ENCODE measurements around the gene FITM1. TPM values are rescaled to one million over a fixed set of nuclear protein-coding genes. Genes with fewer than 3 reads are reported as not detected.

FITM1 gene
- polyA plus RNA-seq, 1 of the 3 experiments (the other 2 are of a cell fraction): 0.12 TPM

DNA sequence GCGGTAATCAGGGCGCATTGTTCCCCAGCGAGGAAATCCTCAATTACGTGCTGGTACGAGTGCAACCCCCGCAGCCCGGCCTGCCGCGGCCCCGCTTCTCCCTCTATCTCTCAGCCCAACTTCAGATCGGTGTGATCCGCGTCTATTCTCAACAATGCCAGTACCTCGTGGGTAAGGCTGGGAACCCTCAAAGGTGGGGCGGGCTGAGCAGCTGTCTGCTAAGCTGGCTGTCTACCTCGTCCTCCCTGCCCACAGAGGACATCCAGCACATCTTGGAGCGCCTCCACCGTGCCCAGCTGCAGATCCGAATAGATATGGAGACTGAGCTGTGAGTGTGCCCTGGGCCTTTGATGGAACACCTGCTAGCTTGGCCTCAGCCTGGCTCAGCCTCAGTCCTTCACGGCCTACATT, 42.4 kb downstream of the FITM1 start:
- DNase-seq: peak; percentile 42
- Histone ChIP-seq H3F3A (replicated peaks; ENCODE audit: insufficient read depth) (peaks cover 3% of the 10 kb centered on the region), H3K27ac (ENCODE audit: low read depth in 2 of 2, low read length in 1 of 2) (peak overlapping the region in 1 of 2 experiments; percentile 90; a peak in 2 of 4 replicates), H3K4me3 (ENCODE audit: low read depth in 2 of 2, low read length in 1 of 2) (peak overlapping the region in 1 of 2 experiments; percentile 54; a peak in 3 of 4 replicates), H3K4me1 (ENCODE audit: control insufficient read depth in 1 of 2, insufficient read depth in 2 of 2, low read depth in 1 of 2, low read length in 1 of 2) (peaks cover 0 to 18% of the 10 kb centered on the region in 2 experiments; a peak in 1 of 4 replicates), H3K79me2 (ENCODE audit: insufficient read depth) (no peaks in the 10 kb centered on the region), H3K9me2 (no peaks in the 10 kb centered on the region), H2AFZ (ENCODE audit: low read depth) (no peak overlapping the region), H3K4me2 (peak overlapping the region; percentile 53), H3K9me3 (no peaks in the 10 kb centered on the region), H3K36me3 (replicated peaks in 1 of 2; ENCODE audit: control insufficient read depth in 1 of 2, insufficient read depth in 2 of 2, low read length in 1 of 2) (peaks cover 0 to 10% of the 10 kb centered on the region in 2 experiments), H3K27me3 (ENCODE audit: insufficient read depth) (no peaks in the 10 kb centered on the region), H3K9ac (no peak overlapping the region), H4K20me1 (ENCODE audit: insufficient read depth) (no peaks in the 10 kb centered on the region)
- 63% methylated on average over 19 of the region's 20 CpGs for WGBS (ENCODE audit: low lambda C conversion rate)
- CTCF ChIA-PET: interaction anchor here (0.8 to 2.7 kb wide), 4 partner anchors 12 to 114 kb away, joined by 3 to 23 read pairs (median 7); partner anchors contain the start of gene IRF9
- TF ChIP-seq GATA2 (CRISPR knock-in tag; IDR thresholded peaks at IDR 0.05) (peak; percentile 48; the same call in 1 of the 2 replicates), RFX5 (IDR thresholded peaks at IDR 0.05; ENCODE audit: low read length) (no peak)
- POLR2A ChIA-PET: interaction anchor here (1.4 to 3.1 kb wide), 4 partner anchors 9 to 26 kb away, joined by 4 to 21 read pairs (median 8); partner anchors contain the start of genes IPO4, IRF9, PSME2 and RNF31

DNA sequence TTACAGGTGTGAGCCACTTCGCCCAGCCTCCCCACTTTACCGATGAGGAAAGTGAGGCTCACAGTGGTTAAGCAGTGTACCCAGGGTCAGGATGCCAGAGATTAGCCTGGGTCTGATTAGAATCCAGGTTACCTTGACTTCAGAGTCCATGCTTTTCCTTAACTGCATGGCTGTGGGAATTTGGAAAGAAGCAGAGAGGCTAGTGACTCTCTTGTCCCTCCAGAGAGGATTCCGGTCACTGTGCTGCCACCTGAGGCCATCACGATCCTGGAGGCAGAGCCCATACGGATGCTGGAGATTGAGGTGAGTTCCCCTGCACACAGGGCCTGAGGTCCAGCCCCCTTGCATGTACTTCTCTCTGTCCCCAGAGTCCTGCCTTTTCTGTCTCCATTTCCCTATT, 46.1 kb downstream of the FITM1 start:
- Histone ChIP-seq H3K4me1 (ENCODE audit: control insufficient read depth in 1 of 2, insufficient read depth in 2 of 2, low read depth in 1 of 2, low read length in 1 of 2) (peaks cover 0 to 20% of the 10 kb centered on the region in 2 experiments; a peak in 2 of 4 replicates), H3K9me3 (no peaks in the 10 kb centered on the region), H3K9me2 (no peaks in the 10 kb centered on the region), H4K20me1 (ENCODE audit: insufficient read depth) (no peaks in the 10 kb centered on the region), H3F3A (replicated peaks; ENCODE audit: insufficient read depth) (peaks cover 11% of the 10 kb centered on the region), H3K79me2 (ENCODE audit: insufficient read depth) (no peaks in the 10 kb centered on the region), H3K27ac (ENCODE audit: low read depth in 2 of 2, low read length in 1 of 2) (no peak overlapping the region; a peak in 1 of 4 replicates), H3K36me3 (replicated peaks in 1 of 2; ENCODE audit: control insufficient read depth in 1 of 2, insufficient read depth in 2 of 2, low read length in 1 of 2) (peaks cover 4 to 46% of the 10 kb centered on the region in 2 experiments), H3K4me2 (no peak overlapping the region), H3K27me3 (ENCODE audit: insufficient read depth) (no peaks in the 10 kb centered on the region), H3K4me3 (ENCODE audit: low read depth in 2 of 2, low read length in 1 of 2) (no peak overlapping the region), H2AFZ (ENCODE audit: low read depth) (no peak overlapping the region), H3K9ac (no peak overlapping the region)
- ChIA-PET CTCF (interaction anchor here (0.9 kb wide), 2 partner anchors 15 to 238 kb away, joined by 3 read pairs; partner anchors contain the start of gene IRF9), POLR2A (interaction anchor here (1.8 kb wide), 1 partner anchor 11 kb away, joined by 10 read pairs; the partner anchor contains the start of gene IPO4)
- TF ChIP-seq MXI1 (IDR thresholded peaks at IDR 0.05; ENCODE audit: low read depth, low read length): no peak
- 100% methylated on average over 5 of the region's 5 CpGs for WGBS (ENCODE audit: low lambda C conversion rate)
- DNase-seq: no peak

DNA sequence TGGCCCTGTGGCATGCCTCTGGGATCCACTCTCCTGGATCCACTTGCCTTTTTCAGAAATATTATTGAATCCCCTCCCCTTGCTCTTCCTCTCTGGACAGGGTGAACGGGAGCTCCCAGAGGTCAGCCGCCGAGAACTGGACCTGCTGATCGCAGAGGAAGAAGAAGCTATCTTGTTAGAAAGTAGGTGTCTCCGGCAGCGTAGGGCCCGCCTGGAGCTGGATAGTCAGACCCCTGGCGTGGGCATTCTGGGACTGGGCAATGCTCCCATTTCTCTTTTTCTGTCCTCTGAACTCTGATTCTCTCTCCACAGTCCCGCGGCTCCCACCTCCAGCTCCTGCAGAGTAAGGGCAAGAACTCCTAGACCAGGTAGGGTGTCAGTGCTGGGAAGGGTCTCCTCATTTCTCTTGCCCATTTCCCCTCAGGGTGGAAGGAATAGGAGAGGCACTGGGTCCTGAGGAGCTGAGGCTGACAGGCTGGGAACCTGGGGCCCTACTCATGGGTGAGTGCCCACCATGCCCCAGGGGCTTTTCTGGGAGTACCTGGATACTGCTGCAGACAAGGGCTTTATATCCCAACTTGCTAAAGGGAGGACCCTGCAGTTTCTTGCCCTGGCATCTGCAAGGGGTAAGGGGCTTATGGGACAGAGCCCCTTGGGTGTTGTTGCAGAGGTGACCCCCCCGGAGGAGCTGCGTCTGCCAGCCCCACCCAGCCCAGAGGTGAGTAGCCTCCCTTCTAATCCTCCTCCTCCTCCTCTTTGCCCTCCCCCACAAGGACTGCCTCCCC, 46.8 kb downstream of the FITM1 start:
- Histone ChIP-seq H3K4me1 (ENCODE audit: control insufficient read depth in 1 of 2, insufficient read depth in 2 of 2, low read depth in 1 of 2, low read length in 1 of 2) (peaks cover 0 to 20% of the 10 kb centered on the region in 2 experiments; a peak in 2 of 4 replicates), H3K79me2 (ENCODE audit: insufficient read depth) (no peaks in the 10 kb centered on the region), H3K9me3 (no peaks in the 10 kb centered on the region), H3F3A (replicated peaks; ENCODE audit: insufficient read depth) (peaks cover 11% of the 10 kb centered on the region), H3K4me3 (ENCODE audit: low read depth in 2 of 2, low read length in 1 of 2) (no peak overlapping the region), H4K20me1 (ENCODE audit: insufficient read depth) (no peaks in the 10 kb centered on the region), H3K9me2 (no peaks in the 10 kb centered on the region), H2AFZ (ENCODE audit: low read depth) (no peak overlapping the region), H3K9ac (no peak overlapping the region), H3K27me3 (ENCODE audit: insufficient read depth) (no peaks in the 10 kb centered on the region), H3K27ac (ENCODE audit: low read depth in 2 of 2, low read length in 1 of 2) (no peak overlapping the region; a peak in 1 of 4 replicates), H3K36me3 (replicated peaks in 1 of 2; ENCODE audit: control insufficient read depth in 1 of 2, insufficient read depth in 2 of 2, low read length in 1 of 2) (peaks cover 4 to 53% of the 10 kb centered on the region in 2 experiments), H3K4me2 (no peak overlapping the region)
- DNase-seq: no peak
- ChIA-PET POLR2A (interaction anchor here (0.9 to 1.8 kb wide), 2 partner anchors 10 to 36 kb away, joined by 4 to 10 read pairs; partner anchors contain the start of genes CHMP4A and IPO4), CTCF (interaction anchor here (0.9 to 2.0 kb wide), 4 partner anchors 16 to 238 kb away, joined by 3 to 11 read pairs (median 3); partner anchors contain the start of genes IRF9 and TM9SF1)
- TF ChIP-seq MEF2A (IDR thresholded peaks at IDR 0.05; ENCODE audit: borderline replicate concordance, low read depth) (no peak), MXI1 (IDR thresholded peaks at IDR 0.05; ENCODE audit: low read depth, low read length) (no peak), NRF1 (IDR thresholded peaks at IDR 0.05; ENCODE audit: low read depth, low read length) (no peak), SMC3 (IDR thresholded peaks at IDR 0.05; ENCODE audit: low read depth, low read length) (no peak), GABPA (IDR thresholded peaks at IDR 0.05; ENCODE audit: low read depth) (no peak)
- TF ChIP-seq, protein P1, sequence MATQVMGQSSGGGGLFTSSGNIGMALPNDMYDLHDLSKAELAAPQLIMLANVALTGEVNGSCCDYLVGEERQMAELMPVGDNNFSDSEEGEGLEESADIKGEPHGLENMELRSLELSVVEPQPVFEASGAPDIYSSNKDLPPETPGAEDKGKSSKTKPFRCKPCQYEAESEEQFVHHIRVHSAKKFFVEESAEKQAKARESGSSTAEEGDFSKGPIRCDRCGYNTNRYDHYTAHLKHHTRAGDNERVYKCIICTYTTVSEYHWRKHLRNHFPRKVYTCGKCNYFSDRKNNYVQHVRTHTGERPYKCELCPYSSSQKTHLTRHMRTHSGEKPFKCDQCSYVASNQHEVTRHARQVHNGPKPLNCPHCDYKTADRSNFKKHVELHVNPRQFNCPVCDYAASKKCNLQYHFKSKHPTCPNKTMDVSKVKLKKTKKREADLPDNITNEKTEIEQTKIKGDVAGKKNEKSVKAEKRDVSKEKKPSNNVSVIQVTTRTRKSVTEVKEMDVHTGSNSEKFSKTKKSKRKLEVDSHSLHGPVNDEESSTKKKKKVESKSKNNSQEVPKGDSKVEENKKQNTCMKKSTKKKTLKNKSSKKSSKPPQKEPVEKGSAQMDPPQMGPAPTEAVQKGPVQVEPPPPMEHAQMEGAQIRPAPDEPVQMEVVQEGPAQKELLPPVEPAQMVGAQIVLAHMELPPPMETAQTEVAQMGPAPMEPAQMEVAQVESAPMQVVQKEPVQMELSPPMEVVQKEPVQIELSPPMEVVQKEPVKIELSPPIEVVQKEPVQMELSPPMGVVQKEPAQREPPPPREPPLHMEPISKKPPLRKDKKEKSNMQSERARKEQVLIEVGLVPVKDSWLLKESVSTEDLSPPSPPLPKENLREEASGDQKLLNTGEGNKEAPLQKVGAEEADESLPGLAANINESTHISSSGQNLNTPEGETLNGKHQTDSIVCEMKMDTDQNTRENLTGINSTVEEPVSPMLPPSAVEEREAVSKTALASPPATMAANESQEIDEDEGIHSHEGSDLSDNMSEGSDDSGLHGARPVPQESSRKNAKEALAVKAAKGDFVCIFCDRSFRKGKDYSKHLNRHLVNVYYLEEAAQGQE (IDR thresholded peaks at IDR 0.05; ENCODE audit: low read depth, low read length): no peak
- TF ChIP-seq, protein P2, sequence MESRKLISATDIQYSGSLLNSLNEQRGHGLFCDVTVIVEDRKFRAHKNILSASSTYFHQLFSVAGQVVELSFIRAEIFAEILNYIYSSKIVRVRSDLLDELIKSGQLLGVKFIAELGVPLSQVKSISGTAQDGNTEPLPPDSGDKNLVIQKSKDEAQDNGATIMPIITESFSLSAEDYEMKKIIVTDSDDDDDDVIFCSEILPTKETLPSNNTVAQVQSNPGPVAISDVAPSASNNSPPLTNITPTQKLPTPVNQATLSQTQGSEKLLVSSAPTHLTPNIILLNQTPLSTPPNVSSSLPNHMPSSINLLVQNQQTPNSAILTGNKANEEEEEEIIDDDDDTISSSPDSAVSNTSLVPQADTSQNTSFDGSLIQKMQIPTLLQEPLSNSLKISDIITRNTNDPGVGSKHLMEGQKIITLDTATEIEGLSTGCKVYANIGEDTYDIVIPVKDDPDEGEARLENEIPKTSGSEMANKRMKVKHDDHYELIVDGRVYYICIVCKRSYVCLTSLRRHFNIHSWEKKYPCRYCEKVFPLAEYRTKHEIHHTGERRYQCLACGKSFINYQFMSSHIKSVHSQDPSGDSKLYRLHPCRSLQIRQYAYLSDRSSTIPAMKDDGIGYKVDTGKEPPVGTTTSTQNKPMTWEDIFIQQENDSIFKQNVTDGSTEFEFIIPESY (IDR thresholded peaks at IDR 0.05; ENCODE audit: borderline replicate concordance, low read depth): no peak
- 87% methylated on average over 11 of the region's 12 CpGs for WGBS (ENCODE audit: low lambda C conversion rate)

Measured in SK-N-SH (cell line).